ENCODE data around the gene IL15RA. TPM values are rescaled to one million over a fixed set of nuclear protein-coding genes. Genes with fewer than 3 reads are reported as not detected.

Gene IL15RA
- total RNA-seq, 1 donor = 3.0 TPM

DNA sequence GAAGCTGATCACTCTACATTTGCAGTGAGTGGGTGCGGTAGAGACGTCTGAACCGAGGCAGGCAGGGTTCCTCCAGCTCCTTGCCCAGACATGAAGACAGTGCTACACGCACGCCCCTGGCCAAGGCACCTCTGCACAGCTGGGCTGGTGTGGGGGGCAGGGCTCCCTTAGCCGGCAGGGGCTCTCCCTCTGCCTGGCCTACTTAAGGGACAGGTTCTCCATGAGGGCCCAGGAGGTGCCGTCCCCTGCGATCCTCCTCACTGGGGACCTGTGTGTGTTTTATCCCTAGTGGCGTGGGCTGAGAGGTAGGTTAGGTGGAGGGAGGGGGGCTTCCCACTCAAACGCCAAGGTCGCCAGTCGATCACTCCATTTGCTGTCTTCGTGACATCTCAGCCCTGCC lies 35.3 kb downstream of the IL15RA start:
- TF ChIP-seq, protein P1, sequence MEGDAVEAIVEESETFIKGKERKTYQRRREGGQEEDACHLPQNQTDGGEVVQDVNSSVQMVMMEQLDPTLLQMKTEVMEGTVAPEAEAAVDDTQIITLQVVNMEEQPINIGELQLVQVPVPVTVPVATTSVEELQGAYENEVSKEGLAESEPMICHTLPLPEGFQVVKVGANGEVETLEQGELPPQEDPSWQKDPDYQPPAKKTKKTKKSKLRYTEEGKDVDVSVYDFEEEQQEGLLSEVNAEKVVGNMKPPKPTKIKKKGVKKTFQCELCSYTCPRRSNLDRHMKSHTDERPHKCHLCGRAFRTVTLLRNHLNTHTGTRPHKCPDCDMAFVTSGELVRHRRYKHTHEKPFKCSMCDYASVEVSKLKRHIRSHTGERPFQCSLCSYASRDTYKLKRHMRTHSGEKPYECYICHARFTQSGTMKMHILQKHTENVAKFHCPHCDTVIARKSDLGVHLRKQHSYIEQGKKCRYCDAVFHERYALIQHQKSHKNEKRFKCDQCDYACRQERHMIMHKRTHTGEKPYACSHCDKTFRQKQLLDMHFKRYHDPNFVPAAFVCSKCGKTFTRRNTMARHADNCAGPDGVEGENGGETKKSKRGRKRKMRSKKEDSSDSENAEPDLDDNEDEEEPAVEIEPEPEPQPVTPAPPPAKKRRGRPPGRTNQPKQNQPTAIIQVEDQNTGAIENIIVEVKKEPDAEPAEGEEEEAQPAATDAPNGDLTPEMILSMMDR (IDR thresholded peaks at IDR 0.05; ENCODE audit: insufficient read depth, low read depth, low read length) = no peak
- DNase-seq (ENCODE audit: low read depth) = no peak
- H3K4me3 ChIP-seq (ENCODE audit: low read depth, low read length) = no peak overlapping the region

DNA sequence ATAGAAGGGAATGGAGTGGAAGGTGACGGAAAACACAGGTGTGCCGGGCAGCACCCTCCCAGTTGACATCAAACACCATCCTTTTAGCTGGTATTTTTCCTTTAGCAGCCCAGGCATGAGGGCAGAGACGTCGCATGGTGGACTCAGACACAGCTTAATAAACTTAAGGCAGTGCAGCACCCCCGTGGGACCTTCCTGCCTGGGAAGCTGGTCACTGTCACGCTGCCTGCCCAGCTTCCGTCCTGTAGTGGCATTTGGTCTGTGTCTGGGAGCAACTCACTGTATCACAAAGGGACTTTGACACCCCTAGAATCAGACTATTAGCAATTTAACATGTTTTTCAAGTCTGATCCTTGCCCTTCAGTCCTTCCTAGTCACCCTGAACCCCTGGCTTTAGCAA lies 35.8 kb downstream of the IL15RA start:
- TF ChIP-seq, protein P1 (IDR thresholded peaks at IDR 0.05; ENCODE audit: insufficient read depth, low read depth, low read length) = no peak

DNA sequence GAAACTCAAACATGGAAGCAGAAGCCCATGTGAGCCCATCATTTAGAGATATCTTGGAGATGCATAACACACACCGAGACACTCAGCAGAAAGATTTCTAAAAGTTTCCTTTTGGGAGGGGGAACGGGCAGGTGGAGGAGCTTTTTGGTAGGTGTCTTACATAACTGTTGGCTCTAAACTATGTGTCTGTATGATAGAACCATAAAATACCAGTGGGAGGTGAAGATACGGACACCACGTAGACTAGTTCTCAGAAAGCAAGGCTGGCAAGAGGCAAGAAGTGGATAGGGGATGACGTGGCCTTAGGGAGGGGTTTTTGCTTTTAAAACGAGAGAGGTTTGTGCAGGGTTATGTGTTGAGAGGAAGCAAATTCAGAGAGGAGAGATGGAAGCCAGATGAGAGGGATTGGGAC lies 36.5 kb downstream of the IL15RA start:
- DNase-seq (ENCODE audit: low read depth) = peak; percentile 40

More for the DNA sequence above, 35.8 kb downstream of the IL15RA start:
- DNase-seq (ENCODE audit: low read depth) = no peak
- no peak overlapping the region for H3K4me3 ChIP-seq (ENCODE audit: low read depth, low read length)

DNA sequence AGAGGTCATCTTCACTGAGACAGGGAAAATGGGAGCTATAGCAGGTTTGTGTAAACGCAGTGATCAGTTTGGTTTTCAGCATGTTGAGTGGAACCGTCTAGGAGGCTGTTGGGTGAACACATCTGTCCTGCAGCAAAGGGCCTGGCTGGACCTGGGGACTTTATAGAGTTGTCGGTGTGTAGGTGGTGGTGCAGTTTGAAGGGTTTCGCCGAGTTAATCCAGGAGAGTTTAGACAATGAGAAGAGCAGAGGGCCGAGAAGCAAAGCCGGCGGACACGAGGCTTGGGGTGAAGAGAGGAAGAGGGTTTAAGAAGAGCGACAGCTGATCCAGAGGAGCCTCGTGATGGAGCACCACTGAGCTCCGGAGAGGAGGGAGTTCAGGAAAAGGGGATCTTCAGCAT lies 39.1 kb downstream of the IL15RA start:
- DNase-seq (ENCODE audit: low read depth) = no peak
- TF ChIP-seq, protein P1 (IDR thresholded peaks at IDR 0.05; ENCODE audit: insufficient read depth, low read depth, low read length) = no peak
- H3K4me3 ChIP-seq (ENCODE audit: low read depth, low read length) = no peak overlapping the region

More for the DNA sequence above, 36.5 kb downstream of the IL15RA start:
- TF ChIP-seq, protein P1 (IDR thresholded peaks at IDR 0.05; ENCODE audit: insufficient read depth, low read depth, low read length) = no peak
- H3K4me3 ChIP-seq (ENCODE audit: low read depth, low read length) = no peak overlapping the region

DNA sequence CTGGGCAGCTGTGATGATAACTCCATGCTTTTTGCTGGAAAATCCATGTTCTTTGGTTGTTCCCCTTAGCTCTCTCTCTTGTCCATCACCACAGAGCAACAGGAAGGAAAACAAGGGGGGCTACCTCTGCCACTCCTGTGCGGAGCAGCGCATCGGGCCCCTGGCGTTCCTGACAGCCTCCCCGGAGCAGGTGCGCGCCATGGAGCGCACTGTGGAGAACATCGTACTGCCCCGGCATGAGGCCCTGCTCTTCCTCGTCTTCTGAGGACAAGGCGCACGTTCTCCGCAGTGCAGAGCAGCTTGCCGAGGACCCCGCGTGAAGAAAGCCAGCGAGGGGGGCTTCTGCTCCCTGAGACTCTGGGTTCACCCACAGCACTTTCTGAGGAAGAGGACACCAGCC lies 40.3 kb downstream of the IL15RA start:
- TF ChIP-seq, protein P1 (IDR thresholded peaks at IDR 0.05; ENCODE audit: insufficient read depth, low read depth, low read length) = no peak
- no peak for DNase-seq (ENCODE audit: low read depth)
- no peak overlapping the region for H3K4me3 ChIP-seq (ENCODE audit: low read depth, low read length)

DNA sequence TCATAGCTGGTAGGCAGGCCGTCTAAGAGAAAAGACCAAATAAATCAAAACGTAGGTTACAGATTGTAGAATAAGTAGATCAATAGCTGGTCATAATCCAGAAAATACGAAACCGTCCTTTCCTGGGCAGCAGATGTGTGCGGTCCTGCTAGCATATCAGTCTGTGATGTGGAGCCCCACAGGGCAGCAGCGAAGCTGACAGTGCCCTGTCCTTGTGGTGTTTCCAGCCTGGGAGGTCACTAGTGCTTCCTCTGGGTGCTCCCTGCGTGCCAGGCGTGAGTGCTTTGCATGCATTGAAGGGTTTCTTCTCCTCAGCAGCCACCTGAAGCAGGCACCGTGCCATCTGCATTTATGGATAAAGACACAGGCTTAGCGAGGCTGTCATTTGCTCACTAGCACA lies 41.7 kb downstream of the IL15RA start:
- no peak overlapping the region for H3K4me3 ChIP-seq (ENCODE audit: low read depth, low read length)
- DNase-seq (ENCODE audit: low read depth) = no peak
- TF ChIP-seq, protein P1 (IDR thresholded peaks at IDR 0.05; ENCODE audit: insufficient read depth, low read depth, low read length) = no peak

DNA sequence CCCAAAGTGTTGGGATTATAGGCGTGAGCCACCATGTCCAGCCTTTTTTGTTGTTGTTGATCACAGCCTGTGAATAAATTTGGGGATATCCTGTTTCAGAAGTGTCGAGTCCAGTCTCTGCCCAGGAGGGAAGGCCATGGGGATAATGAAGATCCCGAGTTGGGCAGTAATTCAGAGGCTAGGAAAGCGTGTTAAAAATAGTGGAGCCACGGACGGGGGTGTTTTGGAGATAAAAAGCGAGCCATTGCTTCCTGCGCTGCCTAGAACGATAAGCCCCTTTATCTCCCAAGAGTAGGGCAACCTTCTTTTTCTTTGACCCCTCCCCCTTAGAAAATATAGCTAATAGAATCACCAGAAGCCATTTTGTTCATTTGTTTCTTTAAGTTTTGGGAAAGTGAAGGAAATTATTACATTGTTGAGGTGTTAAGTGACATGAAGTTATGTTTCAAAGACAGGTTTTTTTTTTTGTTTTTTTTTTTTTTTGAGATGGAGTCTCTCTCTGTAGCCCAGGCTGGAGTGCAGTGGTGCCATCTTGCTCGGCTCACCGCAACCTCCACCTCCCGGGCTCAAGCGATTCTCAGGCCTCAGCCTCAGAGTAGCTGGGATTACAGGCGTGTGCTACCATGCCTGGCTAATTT lies 43.3 kb downstream of the IL15RA start:
- TF ChIP-seq, protein P1 (IDR thresholded peaks at IDR 0.05; ENCODE audit: insufficient read depth, low read depth, low read length) = no peak
- no peak for DNase-seq (ENCODE audit: low read depth)
- H3K4me3 ChIP-seq (ENCODE audit: low read depth, low read length) = no peak overlapping the region
